ENCODE results near the gene ACMSD.

Gene ACMSD

DNA sequence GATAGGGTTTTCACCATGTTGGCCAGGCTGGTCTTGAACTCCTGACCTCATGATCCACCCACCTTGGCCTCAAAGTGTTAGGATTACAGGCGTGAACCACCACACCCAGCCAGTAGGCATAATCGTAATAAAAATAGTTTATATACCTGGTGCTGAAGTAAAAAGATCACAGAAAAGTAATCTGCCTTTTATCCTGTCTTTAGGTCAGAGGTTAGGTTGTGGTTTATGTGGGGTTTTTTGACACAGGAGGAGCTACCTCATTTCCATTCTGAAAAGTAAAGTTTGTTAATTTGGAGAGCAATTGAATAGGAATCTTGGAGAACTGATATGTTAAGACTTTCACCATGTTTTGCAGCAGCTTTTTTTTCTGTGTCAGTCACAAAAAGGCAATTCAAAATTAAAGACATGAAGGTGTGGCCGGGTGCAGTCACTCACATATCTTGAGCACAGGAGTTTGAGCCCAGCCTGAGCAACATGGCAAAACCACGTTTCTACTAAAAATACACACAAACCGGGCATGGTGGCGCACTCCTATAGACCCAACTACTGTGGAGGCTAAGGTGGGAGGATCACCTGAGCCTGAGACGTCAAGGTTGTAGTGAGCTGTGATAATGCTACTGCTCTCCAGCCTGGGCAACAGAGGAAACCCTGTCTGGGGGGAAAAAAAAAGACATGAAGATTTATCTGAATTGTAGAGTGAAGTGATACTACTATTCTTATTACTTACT is 111.7 kb downstream of the ACMSD start:
- DNase-seq (ENCODE audit: low spot score): no peak

- no peak for DNase-seq (ENCODE audit: low spot score)
These were observed 112.5 kb downstream of the ACMSD start for GRCh38 chr2:134950886-134951285.

Measured in iPS-NIHi11 (cell line).